ENCODE results near the gene MNAT1. TPM values are rescaled to one million over a fixed set of nuclear protein-coding genes. Genes with fewer than 3 reads are reported as not detected.

MNAT1 gene
- total and polyA plus RNA-seq, 2 experiments from 2014 or later: 51.6 to 85.0 TPM

DNA sequence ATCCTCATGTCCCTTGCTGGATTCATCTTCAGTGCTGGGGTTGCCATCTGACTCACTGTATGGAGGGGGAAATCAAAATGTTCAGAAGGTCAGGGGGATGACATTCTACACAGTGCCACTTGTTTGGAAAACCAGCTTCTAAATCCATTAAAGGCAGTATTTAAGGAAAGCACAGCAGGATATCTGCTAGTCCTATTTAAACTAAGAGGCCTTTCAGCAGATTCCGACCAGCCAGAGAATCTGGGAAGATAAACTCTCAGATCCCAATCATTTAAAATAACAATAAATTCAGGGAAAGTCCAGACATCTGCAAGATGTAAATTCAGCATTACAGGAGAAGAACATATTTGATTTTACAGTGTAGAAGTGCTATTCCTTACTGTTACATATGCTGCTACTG lies 14.2 kb upstream of the MNAT1 start (continued):
- TF ChIP-seq, protein P1, sequence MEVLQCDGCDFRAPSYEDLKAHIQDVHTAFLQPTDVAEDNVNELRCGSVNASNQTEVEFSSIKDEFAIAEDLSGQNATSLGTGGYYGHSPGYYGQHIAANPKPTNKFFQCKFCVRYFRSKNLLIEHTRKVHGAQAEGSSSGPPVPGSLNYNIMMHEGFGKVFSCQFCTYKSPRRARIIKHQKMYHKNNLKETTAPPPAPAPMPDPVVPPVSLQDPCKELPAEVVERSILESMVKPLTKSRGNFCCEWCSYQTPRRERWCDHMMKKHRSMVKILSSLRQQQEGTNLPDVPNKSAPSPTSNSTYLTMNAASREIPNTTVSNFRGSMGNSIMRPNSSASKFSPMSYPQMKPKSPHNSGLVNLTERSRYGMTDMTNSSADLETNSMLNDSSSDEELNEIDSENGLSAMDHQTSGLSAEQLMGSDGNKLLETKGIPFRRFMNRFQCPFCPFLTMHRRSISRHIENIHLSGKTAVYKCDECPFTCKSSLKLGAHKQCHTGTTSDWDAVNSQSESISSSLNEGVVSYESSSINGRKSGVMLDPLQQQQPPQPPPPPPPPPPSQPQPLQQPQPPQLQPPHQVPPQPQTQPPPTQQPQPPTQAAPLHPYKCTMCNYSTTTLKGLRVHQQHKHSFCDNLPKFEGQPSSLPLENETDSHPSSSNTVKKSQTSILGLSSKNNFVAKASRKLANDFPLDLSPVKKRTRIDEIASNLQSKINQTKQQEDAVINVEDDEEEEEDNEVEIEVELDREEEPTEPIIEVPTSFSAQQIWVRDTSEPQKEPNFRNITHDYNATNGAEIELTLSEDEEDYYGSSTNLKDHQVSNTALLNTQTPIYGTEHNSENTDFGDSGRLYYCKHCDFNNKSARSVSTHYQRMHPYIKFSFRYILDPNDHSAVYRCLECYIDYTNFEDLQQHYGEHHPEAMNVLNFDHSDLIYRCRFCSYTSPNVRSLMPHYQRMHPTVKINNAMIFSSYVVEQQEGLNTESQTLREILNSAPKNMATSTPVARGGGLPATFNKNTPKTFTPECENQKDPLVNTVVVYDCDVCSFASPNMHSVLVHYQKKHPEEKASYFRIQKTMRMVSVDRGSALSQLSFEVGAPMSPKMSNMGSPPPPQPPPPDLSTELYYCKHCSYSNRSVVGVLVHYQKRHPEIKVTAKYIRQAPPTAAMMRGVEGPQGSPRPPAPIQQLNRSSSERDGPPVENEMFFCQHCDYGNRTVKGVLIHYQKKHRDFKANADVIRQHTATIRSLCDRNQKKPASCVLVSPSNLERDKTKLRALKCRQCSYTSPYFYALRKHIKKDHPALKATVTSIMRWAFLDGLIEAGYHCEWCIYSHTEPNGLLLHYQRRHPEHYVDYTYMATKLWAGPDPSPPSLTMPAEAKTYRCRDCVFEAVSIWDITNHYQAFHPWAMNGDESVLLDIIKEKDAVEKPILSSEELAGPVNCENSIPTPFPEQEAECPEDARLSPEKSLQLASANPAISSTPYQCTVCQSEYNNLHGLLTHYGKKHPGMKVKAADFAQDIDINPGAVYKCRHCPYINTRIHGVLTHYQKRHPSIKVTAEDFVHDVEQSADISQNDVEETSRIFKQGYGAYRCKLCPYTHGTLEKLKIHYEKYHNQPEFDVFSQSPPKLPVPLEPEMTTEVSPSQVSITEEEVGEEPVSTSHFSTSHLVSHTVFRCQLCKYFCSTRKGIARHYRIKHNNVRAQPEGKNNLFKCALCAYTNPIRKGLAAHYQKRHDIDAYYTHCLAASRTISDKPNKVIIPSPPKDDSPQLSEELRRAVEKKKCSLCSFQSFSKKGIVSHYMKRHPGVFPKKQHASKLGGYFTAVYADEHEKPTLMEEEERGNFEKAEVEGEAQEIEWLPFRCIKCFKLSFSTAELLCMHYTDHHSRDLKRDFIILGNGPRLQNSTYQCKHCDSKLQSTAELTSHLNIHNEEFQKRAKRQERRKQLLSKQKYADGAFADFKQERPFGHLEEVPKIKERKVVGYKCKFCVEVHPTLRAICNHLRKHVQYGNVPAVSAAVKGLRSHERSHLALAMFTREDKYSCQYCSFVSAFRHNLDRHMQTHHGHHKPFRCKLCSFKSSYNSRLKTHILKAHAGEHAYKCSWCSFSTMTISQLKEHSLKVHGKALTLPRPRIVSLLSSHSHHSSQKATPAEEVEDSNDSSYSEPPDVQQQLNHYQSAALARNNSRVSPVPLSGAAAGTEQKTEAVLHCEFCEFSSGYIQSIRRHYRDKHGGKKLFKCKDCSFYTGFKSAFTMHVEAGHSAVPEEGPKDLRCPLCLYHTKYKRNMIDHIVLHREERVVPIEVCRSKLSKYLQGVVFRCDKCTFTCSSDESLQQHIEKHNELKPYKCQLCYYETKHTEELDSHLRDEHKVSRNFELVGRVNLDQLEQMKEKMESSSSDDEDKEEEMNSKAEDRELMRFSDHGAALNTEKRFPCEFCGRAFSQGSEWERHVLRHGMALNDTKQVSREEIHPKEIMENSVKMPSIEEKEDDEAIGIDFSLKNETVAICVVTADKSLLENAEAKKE (CRISPR knock-in tag; IDR thresholded peaks at IDR 0.05): no peak
- no peak for TF ChIP-seq EZH2 (IDR thresholded peaks at IDR 0.05; ENCODE audit: low read depth, unreplicated experiment)

DNA sequence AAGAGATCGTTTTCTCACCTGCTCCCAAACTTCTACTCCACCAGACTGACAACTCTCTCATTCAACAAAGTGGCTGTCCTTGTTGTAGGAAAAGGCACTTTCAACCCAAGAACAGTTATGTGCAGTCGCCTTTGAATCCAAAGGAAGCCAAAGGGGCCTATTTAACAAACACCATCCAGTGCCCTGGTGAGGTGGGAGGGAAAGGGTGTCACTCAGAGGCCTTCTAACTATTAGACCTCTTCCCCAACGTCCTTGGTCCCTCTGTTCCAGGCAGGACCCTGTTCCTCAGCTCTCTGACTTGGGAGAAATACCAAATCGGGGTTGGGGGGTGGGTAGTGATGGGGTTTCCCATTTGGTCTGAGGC lies 13.6 kb upstream of the MNAT1 start:
- Histone ChIP-seq H3K4me1 (ENCODE audit: insufficient read depth) (peaks cover 19% of the 10 kb centered on the region), H3K9me2 (ENCODE audit: insufficient read depth) (no peaks in the 10 kb centered on the region), H3K79me2 (replicated peaks; ENCODE audit: insufficient read depth) (peaks cover 74% of the 10 kb centered on the region), H2AFZ (no peak overlapping the region), H3K27me3 (ENCODE audit: insufficient read depth) (peaks cover 6% of the 10 kb centered on the region), H3K4me2 (peak overlapping the region; percentile 99), H4K20me1 (replicated peaks; ENCODE audit: insufficient read depth) (peaks cover 35% of the 10 kb centered on the region), H3F3A (replicated peaks; ENCODE audit: low read depth) (peaks cover 3% of the 10 kb centered on the region; the same call in 1 of the 2 replicates), H3K36me3 (ENCODE audit: insufficient read depth) (peaks cover 32% of the 10 kb centered on the region), H3K4me3 (peak overlapping the region; percentile 97), H3K27ac (ENCODE audit: low read depth) (no peak overlapping the region)
- DNase-seq (ENCODE audit: low spot score) (no peak), ATAC-seq (no peak)
- Mint-ChIP-seq H3K9me3 (0 out of 3 replicates have a peak, but pooled peaks cover 2% of the 10 kb centered on the region), H3K36me3 (ENCODE audit: low read depth) (peaks cover 45% of the 10 kb centered on the region), H3K27me3 (ENCODE audit: insufficient read depth, low read depth, poor library complexity) (peaks cover 8% of the 10 kb centered on the region), H3K4me3 (peak overlapping the region; percentile 91), H3K27ac (no peak overlapping the region), H3K4me1 (peaks cover 25% of the 10 kb centered on the region)
- TF ChIP-seq, protein P2, sequence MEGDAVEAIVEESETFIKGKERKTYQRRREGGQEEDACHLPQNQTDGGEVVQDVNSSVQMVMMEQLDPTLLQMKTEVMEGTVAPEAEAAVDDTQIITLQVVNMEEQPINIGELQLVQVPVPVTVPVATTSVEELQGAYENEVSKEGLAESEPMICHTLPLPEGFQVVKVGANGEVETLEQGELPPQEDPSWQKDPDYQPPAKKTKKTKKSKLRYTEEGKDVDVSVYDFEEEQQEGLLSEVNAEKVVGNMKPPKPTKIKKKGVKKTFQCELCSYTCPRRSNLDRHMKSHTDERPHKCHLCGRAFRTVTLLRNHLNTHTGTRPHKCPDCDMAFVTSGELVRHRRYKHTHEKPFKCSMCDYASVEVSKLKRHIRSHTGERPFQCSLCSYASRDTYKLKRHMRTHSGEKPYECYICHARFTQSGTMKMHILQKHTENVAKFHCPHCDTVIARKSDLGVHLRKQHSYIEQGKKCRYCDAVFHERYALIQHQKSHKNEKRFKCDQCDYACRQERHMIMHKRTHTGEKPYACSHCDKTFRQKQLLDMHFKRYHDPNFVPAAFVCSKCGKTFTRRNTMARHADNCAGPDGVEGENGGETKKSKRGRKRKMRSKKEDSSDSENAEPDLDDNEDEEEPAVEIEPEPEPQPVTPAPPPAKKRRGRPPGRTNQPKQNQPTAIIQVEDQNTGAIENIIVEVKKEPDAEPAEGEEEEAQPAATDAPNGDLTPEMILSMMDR (conservative IDR thresholded peaks at IDR 0.05; ENCODE audit: low read depth in 2 of 2): no peak
- TF ChIP-seq NANOG (IDR thresholded peaks at IDR 0.05; ENCODE audit: borderline replicate concordance): no peak
- TF ChIP-seq ZNF114 (CRISPR knock-in tag; IDR thresholded peaks at IDR 0.05): no peak
- TF ChIP-seq, protein P3, sequence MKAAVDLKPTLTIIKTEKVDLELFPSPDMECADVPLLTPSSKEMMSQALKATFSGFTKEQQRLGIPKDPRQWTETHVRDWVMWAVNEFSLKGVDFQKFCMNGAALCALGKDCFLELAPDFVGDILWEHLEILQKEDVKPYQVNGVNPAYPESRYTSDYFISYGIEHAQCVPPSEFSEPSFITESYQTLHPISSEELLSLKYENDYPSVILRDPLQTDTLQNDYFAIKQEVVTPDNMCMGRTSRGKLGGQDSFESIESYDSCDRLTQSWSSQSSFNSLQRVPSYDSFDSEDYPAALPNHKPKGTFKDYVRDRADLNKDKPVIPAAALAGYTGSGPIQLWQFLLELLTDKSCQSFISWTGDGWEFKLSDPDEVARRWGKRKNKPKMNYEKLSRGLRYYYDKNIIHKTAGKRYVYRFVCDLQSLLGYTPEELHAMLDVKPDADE (IDR thresholded peaks at IDR 0.05): no peak
- TF ChIP-seq EZH2phosphoT487 (IDR thresholded peaks at IDR 0.05; ENCODE audit: unreplicated experiment): no peak
- TF ChIP-seq ZNF331 (CRISPR knock-in tag; IDR thresholded peaks at IDR 0.05; ENCODE audit: low read depth): no peak
- TF ChIP-seq EZH2 (IDR thresholded peaks at IDR 0.05; ENCODE audit: low read depth, unreplicated experiment): no peak
- TF ChIP-seq POLR2AphosphoS5 (IDR thresholded peaks at IDR 0.05; ENCODE audit: low read depth): no peak
- TF ChIP-seq, protein P4, sequence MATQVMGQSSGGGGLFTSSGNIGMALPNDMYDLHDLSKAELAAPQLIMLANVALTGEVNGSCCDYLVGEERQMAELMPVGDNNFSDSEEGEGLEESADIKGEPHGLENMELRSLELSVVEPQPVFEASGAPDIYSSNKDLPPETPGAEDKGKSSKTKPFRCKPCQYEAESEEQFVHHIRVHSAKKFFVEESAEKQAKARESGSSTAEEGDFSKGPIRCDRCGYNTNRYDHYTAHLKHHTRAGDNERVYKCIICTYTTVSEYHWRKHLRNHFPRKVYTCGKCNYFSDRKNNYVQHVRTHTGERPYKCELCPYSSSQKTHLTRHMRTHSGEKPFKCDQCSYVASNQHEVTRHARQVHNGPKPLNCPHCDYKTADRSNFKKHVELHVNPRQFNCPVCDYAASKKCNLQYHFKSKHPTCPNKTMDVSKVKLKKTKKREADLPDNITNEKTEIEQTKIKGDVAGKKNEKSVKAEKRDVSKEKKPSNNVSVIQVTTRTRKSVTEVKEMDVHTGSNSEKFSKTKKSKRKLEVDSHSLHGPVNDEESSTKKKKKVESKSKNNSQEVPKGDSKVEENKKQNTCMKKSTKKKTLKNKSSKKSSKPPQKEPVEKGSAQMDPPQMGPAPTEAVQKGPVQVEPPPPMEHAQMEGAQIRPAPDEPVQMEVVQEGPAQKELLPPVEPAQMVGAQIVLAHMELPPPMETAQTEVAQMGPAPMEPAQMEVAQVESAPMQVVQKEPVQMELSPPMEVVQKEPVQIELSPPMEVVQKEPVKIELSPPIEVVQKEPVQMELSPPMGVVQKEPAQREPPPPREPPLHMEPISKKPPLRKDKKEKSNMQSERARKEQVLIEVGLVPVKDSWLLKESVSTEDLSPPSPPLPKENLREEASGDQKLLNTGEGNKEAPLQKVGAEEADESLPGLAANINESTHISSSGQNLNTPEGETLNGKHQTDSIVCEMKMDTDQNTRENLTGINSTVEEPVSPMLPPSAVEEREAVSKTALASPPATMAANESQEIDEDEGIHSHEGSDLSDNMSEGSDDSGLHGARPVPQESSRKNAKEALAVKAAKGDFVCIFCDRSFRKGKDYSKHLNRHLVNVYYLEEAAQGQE (IDR thresholded peaks at IDR 0.05; ENCODE audit: unreplicated experiment): no peak
